ENCODE measurements around the gene ARID5B.
"Not testable (repeated sequence)": the region's sequence is repeated elsewhere in the genome, so short reads cannot be mapped to it uniquely, and the experiment has no call there.

DNA sequence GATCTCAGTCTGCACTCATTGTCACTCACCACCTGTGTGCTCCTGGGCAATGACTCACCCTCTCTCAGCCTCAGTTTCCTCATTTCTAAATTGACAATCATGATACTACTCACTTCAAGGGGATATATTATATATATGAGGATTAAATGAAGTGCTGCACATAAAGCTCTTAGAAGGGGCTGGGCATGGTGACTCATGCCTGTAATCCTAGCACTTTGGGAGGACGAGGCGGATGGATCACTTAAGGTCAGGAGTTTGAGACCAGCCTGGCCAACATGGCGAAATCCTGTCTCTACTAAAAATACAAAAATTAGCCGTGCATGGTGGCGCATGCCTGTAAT lies 127.0 kb downstream of the ARID5B start:
- not testable (repeated sequence) for TF ChIP-seq USF1 (CRISPR knock-in tag; IDR thresholded peaks at IDR 0.05); E2F4 (CRISPR knock-in tag; IDR thresholded peaks at IDR 0.05; ENCODE audit: borderline replicate concordance, low read depth); CTCF (IDR thresholded peaks at IDR 0.05); MXD4 (CRISPR knock-in tag; IDR thresholded peaks at IDR 0.05; ENCODE audit: borderline replicate concordance); OVOL2 (CRISPR knock-in tag; IDR thresholded peaks at IDR 0.05; ENCODE audit: borderline replicate concordance); NFE2L1 (CRISPR knock-in tag; IDR thresholded peaks at IDR 0.05); NR3C1 (CRISPR knock-in tag; conservative IDR thresholded peaks at IDR 0.05; ENCODE audit: low read depth)
- TF ChIP-seq, protein P1, sequence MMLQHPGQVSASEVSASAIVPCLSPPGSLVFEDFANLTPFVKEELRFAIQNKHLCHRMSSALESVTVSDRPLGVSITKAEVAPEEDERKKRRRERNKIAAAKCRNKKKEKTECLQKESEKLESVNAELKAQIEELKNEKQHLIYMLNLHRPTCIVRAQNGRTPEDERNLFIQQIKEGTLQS (CRISPR knock-in tag; conservative IDR thresholded peaks at IDR 0.05) = not testable (repeated sequence)

Measured in WTC11 (cell line).